ENCODE measurements around the gene TRIP10. TPM values are rescaled to one million over a fixed set of nuclear protein-coding genes. Genes with fewer than 3 reads are reported as not detected.
"Not testable (repeated sequence)": the region's sequence is repeated elsewhere in the genome, so short reads cannot be mapped to it uniquely, and the experiment has no call there.

TRIP10 gene
- polyA plus RNA-seq, 3 donors: 1.5 to 2.4 (median 1.9) TPM

DNA sequence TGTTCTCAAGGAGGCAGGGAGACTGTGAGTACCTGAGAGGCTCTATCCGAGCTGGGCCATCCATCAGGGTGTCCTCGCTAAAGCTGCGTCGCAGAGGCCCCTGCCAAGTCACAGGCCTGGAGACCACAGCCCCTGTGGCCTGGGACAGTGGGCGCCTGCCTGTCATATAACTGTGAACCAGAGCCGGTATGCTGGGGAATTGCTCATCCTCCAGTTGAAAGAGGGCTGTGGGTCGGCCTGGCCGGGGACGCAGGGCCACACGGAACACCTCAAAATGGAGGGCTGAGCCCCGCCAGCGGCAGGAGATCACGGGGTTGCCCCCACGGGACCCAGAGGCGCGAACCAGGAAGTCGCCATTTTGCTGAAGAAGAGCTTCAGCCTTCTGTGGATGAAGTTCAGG, 21.1 kb downstream of the TRIP10 start:
- peaks cover 1 to 10% (median 3%) of the 10 kb centered on the region in 3 donors for H3K27me3 Mint-ChIP-seq (ENCODE audit: low read depth in 3 of 3)
- DNase-seq: no peak
- peaks cover 2% of the 10 kb centered on the region for H3K4me1 Mint-ChIP-seq
- Histone ChIP-seq H3K4me2 (replicated peaks; ENCODE audit: extremely low read depth, low read length, poor library complexity, severe bottlenecking) (no peak overlapping the region), H3K27ac (ENCODE audit: low read depth in 1 of 2, low read length in 2 of 2) (no peak overlapping the region), H4K20me1 (ENCODE audit: insufficient read depth, low read length) (no peaks in the 10 kb centered on the region), H3K4me3 (replicated peaks in 1 of 3; ENCODE audit: low read depth in 2 of 3, low read length in 3 of 3) (no peak overlapping the region), H3K4me1 (ENCODE audit: control insufficient read depth in 1 of 2, insufficient read depth in 2 of 2, low read length in 2 of 2) (no peaks in the 10 kb centered on the region), H3K27me3 (ENCODE audit: control insufficient read depth in 2 of 2, insufficient read depth in 2 of 2, low read length in 2 of 2) (peaks cover 0 to 3% of the 10 kb centered on the region in 2 donors), H3K9ac (ENCODE audit: insufficient read depth, low read length, poor library complexity, severe bottlenecking) (no peak overlapping the region), H2AFZ (ENCODE audit: insufficient read depth, low read depth, low read length, poor library complexity, severe bottlenecking) (no peak overlapping the region), H3K36me3 (replicated peaks in 1 of 2; ENCODE audit: control insufficient read depth in 1 of 2, insufficient read depth in 2 of 2, low read length in 2 of 2) (no peaks in the 10 kb centered on the region), H3K79me2 (ENCODE audit: insufficient read depth, low read length) (no peaks in the 10 kb centered on the region), H3K9me3 (replicated peaks in 1 of 2; ENCODE audit: control insufficient read depth in 1 of 2, insufficient read depth in 1 of 2, low read length in 2 of 2) (peaks cover 0 to 8% of the 10 kb centered on the region in 2 donors)
- TF ChIP-seq, protein P1, sequence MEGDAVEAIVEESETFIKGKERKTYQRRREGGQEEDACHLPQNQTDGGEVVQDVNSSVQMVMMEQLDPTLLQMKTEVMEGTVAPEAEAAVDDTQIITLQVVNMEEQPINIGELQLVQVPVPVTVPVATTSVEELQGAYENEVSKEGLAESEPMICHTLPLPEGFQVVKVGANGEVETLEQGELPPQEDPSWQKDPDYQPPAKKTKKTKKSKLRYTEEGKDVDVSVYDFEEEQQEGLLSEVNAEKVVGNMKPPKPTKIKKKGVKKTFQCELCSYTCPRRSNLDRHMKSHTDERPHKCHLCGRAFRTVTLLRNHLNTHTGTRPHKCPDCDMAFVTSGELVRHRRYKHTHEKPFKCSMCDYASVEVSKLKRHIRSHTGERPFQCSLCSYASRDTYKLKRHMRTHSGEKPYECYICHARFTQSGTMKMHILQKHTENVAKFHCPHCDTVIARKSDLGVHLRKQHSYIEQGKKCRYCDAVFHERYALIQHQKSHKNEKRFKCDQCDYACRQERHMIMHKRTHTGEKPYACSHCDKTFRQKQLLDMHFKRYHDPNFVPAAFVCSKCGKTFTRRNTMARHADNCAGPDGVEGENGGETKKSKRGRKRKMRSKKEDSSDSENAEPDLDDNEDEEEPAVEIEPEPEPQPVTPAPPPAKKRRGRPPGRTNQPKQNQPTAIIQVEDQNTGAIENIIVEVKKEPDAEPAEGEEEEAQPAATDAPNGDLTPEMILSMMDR (IDR thresholded peaks at IDR 0.05): no peak
- intact Hi-C loops (cut with micrococcal nuclease): loop anchor here (10.0 kb wide), 1 partner anchor 246 kb away; no protein-coding TSS in a partner anchor
- 98% methylated on average over 10 of the region's 17 CpGs for WGBS (ENCODE audit: insufficient coverage)
- H3K27ac Mint-ChIP-seq: peak overlapping the region in 1 of 7 donors; percentile 30
- no peaks in the 10 kb centered on the region for H3K36me3 Mint-ChIP-seq
- no peak overlapping the region for H3K4me3 Mint-ChIP-seq
- H3K9me3 Mint-ChIP-seq: peaks cover 0 to 11% (median 3%) of the 10 kb centered on the region in 7 donors

GRCh38 chr19:6761053-6761676, 21.7 kb downstream of the TRIP10 start:
- intact Hi-C loops (cut with micrococcal nuclease): loop anchor here (10.0 kb wide), 1 partner anchor 246 kb away; no protein-coding TSS in a partner anchor
- TF ChIP-seq, protein P1 (IDR thresholded peaks at IDR 0.05): no peak
- Histone ChIP-seq H4K20me1 (ENCODE audit: insufficient read depth, low read length) (no peaks in the 10 kb centered on the region), H3K4me3 (replicated peaks in 1 of 3; ENCODE audit: low read depth in 2 of 3, low read length in 3 of 3) (no peak overlapping the region), H3K9ac (ENCODE audit: insufficient read depth, low read length, poor library complexity, severe bottlenecking) (no peak overlapping the region), H3K27me3 (ENCODE audit: control insufficient read depth in 2 of 2, insufficient read depth in 2 of 2, low read length in 2 of 2) (peaks cover 0 to 4% of the 10 kb centered on the region in 2 donors), H2AFZ (ENCODE audit: insufficient read depth, low read depth, low read length, poor library complexity, severe bottlenecking) (no peak overlapping the region), H3K36me3 (replicated peaks in 1 of 2; ENCODE audit: control insufficient read depth in 1 of 2, insufficient read depth in 2 of 2, low read length in 2 of 2) (no peaks in the 10 kb centered on the region), H3K4me2 (replicated peaks; ENCODE audit: extremely low read depth, low read length, poor library complexity, severe bottlenecking) (no peak overlapping the region), H3K27ac (ENCODE audit: low read depth in 1 of 2, low read length in 2 of 2) (no peak overlapping the region), H3K9me3 (replicated peaks in 1 of 2; ENCODE audit: control insufficient read depth in 1 of 2, insufficient read depth in 1 of 2, low read length in 2 of 2) (peaks cover 0 to 8% of the 10 kb centered on the region in 2 donors), H3K79me2 (ENCODE audit: insufficient read depth, low read length) (no peaks in the 10 kb centered on the region), H3K4me1 (ENCODE audit: control insufficient read depth in 1 of 2, insufficient read depth in 2 of 2, low read length in 2 of 2) (peaks cover 0 to under 1% of the 10 kb centered on the region in 2 donors)
- WGBS (ENCODE audit: insufficient coverage): no CpG with 5 or more reads among the region's 4 CpGs
- Mint-ChIP-seq H3K4me3 (no peak overlapping the region), H3K27me3 (ENCODE audit: low read depth in 3 of 3) (peaks cover 3 to 12% (median 6%) of the 10 kb centered on the region in 3 donors), H3K27ac (peak overlapping the region in 1 of 7 donors; percentile 30), H3K4me1 (peaks cover 4% of the 10 kb centered on the region), H3K9me3 (peaks cover 0 to 11% (median 3%) of the 10 kb centered on the region in 7 donors), H3K36me3 (no peaks in the 10 kb centered on the region)
- DNase-seq: no peak

- not testable (repeated sequence) for H3K4me3 ChIP-seq (replicated peaks in 1 of 3; ENCODE audit: low read depth in 2 of 3, low read length in 3 of 3); H3K4me2 ChIP-seq (replicated peaks; ENCODE audit: extremely low read depth, low read length, poor library complexity, severe bottlenecking); H3K4me3 Mint-ChIP-seq; H3K79me2 ChIP-seq (ENCODE audit: insufficient read depth, low read length); H4K20me1 ChIP-seq (ENCODE audit: insufficient read depth, low read length); H3K36me3 Mint-ChIP-seq; H3K9ac ChIP-seq (ENCODE audit: insufficient read depth, low read length, poor library complexity, severe bottlenecking); H3K27ac ChIP-seq (ENCODE audit: low read depth in 1 of 2, low read length in 2 of 2); DNase-seq; H3K27ac Mint-ChIP-seq; H3K36me3 ChIP-seq (replicated peaks in 1 of 2; ENCODE audit: control insufficient read depth in 1 of 2, insufficient read depth in 2 of 2, low read length in 2 of 2); H2AFZ ChIP-seq (ENCODE audit: insufficient read depth, low read depth, low read length, poor library complexity, severe bottlenecking); H3K9me3 ChIP-seq (replicated peaks in 1 of 2; ENCODE audit: control insufficient read depth in 1 of 2, insufficient read depth in 1 of 2, low read length in 2 of 2)
- H3K27me3 ChIP-seq (ENCODE audit: control insufficient read depth in 2 of 2, insufficient read depth in 2 of 2, low read length in 2 of 2): peaks cover 0 to 13% of the 10 kb centered on the region in 2 donors
- Mint-ChIP-seq H3K4me1 (peaks cover 14% of the 10 kb centered on the region), H3K9me3 (peaks cover 0 to 11% (median 3%) of the 10 kb centered on the region in 7 donors), H3K27me3 (ENCODE audit: low read depth in 3 of 3) (peaks cover 12 to 16% (median 12%) of the 10 kb centered on the region in 3 donors)
- peaks cover 5 to 12% of the 10 kb centered on the region in 2 donors for H3K4me1 ChIP-seq (ENCODE audit: control insufficient read depth in 1 of 2, insufficient read depth in 2 of 2, low read length in 2 of 2)
- intact Hi-C loops (cut with micrococcal nuclease): loop anchor here (10.0 kb wide), 1 partner anchor 248 kb away; no protein-coding TSS in a partner anchor
- 92% methylated on average over 5 of the region's 8 CpGs for WGBS (ENCODE audit: insufficient coverage)
Observed at GRCh38 chr19:6762253-6762797, 22.8 kb downstream of the TRIP10 start.
